K562 (cell line): ENCODE results near the gene MPL. TPM values are rescaled to one million over a fixed set of nuclear protein-coding genes. Genes with fewer than 3 reads are reported as not detected.
A peak's percentile ranks its signal among the peaks of the same experiment; 100 is the strongest.

Experiments
- ATAC-seq: fragments of 200-7000 bp; cut with Tn5 transposase; 3 replicates; pipeline ENCODE4 v1.9.1; 2020; ENCODE audit warnings: moderate library complexity
- BruUV-seq: library from RNA; stranded (reverse); fragments of 400-500 nt; replicated peaks from 2 replicates; lab custom pipeline; 2021; lab: Mats Ljungman, UMichigan
- CTCF ChIA-PET: fragments of 300-600 bp; formaldehyde crosslinking; extraction: SDS; loops from one replicate; lab custom pipeline; 2021; ENCODE audit warnings: low intra/inter-chr PET ratio; lab: Yijun Ruan, JAX
- POLR2A ChIA-PET: fragments of 300-600, 350-650 bp; sonication (Branson Sonifier 250); formaldehyde crosslinking; extraction: SDS; loops from one replicate; lab custom pipeline; 2021; ENCODE audit warnings: antibody characterized with exemption, inconsistent platforms; lab: Yijun Ruan, JAX
- DNase-seq, 4 experiments: peaks; one replicate each; pipeline versions ENCODE4 v3.0.0 to v3.0.0-alpha.2; 2011 to 2018; ENCODE audit warnings: low spot score in 3 of 4, mixed read lengths in 3 of 4; ENCODE audit errors: extremely low read depth in 1 of 4
- FAIRE-seq: peaks from 2 replicates; lab custom pipeline; 2011; peaks lifted over from hg19 to GRCh38; lab: Jason Lieb, UNC
- H2AFZ ChIP-seq: 2 replicates; pipeline ENCODE4 v1.6.0; 2011; ENCODE audit warnings: low read depth, low read length, control low read depth, inconsistent platforms
- H3K27ac ChIP-seq: fragments of 200-600 bp; 3 replicates; pipeline ENCODE4 v1.8.0; 2011; ENCODE audit warnings: low read depth, mild to moderate bottlenecking, control low read depth, inconsistent platforms, low read length, moderate library complexity, mixed read lengths; ENCODE audit errors: extremely low read depth
- H3K27me3 ChIP-seq, 2 experiments: fragments of 300-600 bp in 1 of 2; 2 replicates in 1 of 2; 3 replicates in 1 of 2; pipeline versions ENCODE4 v1.6.0 to v1.8.0; 2011; ENCODE audit warnings: inconsistent platforms in 2 of 2, low read length in 2 of 2, mild to moderate bottlenecking in 1 of 2, mixed read lengths in 1 of 2, moderate library complexity in 1 of 2; ENCODE audit not compliant: control insufficient read depth in 2 of 2, insufficient read depth in 2 of 2
- H3K36me3 ChIP-seq: fragments of 300-600 bp; 3 replicates; pipeline ENCODE4 v1.8.0; 2011; ENCODE audit warnings: mild to moderate bottlenecking, low read length, inconsistent platforms; ENCODE audit not compliant: control insufficient read depth, insufficient read depth
- H3K4me1 ChIP-seq, 2 experiments: fragments of 200-600 bp in 1 of 2; replicated peaks in 1 of 2; 2 replicates in 1 of 2; 3 replicates in 1 of 2; pipeline versions ENCODE4 v1.5.1 to v1.8.0; 2011; ENCODE audit warnings: inconsistent platforms in 2 of 2, low read length in 2 of 2, mild to moderate bottlenecking in 1 of 2, mixed read lengths in 1 of 2, moderate library complexity in 1 of 2; ENCODE audit not compliant: control insufficient read depth in 2 of 2, insufficient read depth in 2 of 2
- H3K4me2 ChIP-seq: 2 replicates; pipeline ENCODE4 v1.6.1; 2011; ENCODE audit warnings: low read length, control low read depth, inconsistent platforms, mixed read lengths; ENCODE audit not compliant: insufficient read depth
- H3K4me3 ChIP-seq: fragments of 200-600 bp; sonication (generic), shearing (Covaris generic); 2 replicates; pipeline ENCODE4 v1.5.1; 2016; ENCODE audit warnings: control low read depth, inconsistent platforms
- H3K79me2 ChIP-seq: fragments of 200-600 bp; 3 replicates; pipeline ENCODE4 v1.8.0; 2011; ENCODE audit warnings: low read length, inconsistent platforms; ENCODE audit not compliant: control insufficient read depth, insufficient read depth
- H3K9ac ChIP-seq, 2 experiments: 2 replicates each; pipeline versions ENCODE4 v1.6.0 to v1.6.1; 2011; ENCODE audit warnings: low read depth in 2 of 2, low read length in 2 of 2, control low read depth in 1 of 2, inconsistent platforms in 1 of 2, mild to moderate bottlenecking in 1 of 2, mixed read lengths in 1 of 2; ENCODE audit not compliant: insufficient read depth in 1 of 2
- H3K9me1 ChIP-seq: one replicate; pipeline ENCODE4 v1.6.0; 2011; ENCODE audit warnings: inconsistent platforms, mild to moderate bottlenecking, low read length, moderate library complexity; ENCODE audit not compliant: control insufficient read depth, insufficient read depth
- H3K9me3 ChIP-seq: replicated peaks from 2 replicates; pipeline ENCODE4 v1.5.1; 2011; ENCODE audit warnings: low read depth, low read length, inconsistent platforms; ENCODE audit not compliant: control insufficient read depth, insufficient read depth
- H4K20me1 ChIP-seq: replicated peaks from 2 replicates; pipeline ENCODE4 v1.6.1; 2011; ENCODE audit warnings: low read length, inconsistent platforms, mixed read lengths; ENCODE audit not compliant: control insufficient read depth, insufficient read depth
- KAT7 ChIP-seq: sonication (generic); formaldehyde crosslinking; IDR thresholded peaks from 2 replicates; pipeline ENCODE4 v1.8.0; 2022; ENCODE audit warnings: missing genetic modification reagents, mild to moderate bottlenecking, borderline replicate concordance
- KDM1A ChIP-seq, 2 experiments: fragments of 450-650 bp; IDR thresholded peaks; 2 replicates each; pipeline ENCODE4 v1.6.1; 2016; ENCODE audit warnings: mild to moderate bottlenecking in 2 of 2
- RBM25 ChIP-seq: fragments of 200-400 bp; formaldehyde crosslinking; IDR thresholded peaks from 2 replicates; pipeline ENCODE4 v1.6.1; 2018; ENCODE audit warnings: low read length, low read depth, moderate library complexity; ENCODE audit not compliant: severe bottlenecking
- SNRNP70 ChIP-seq: fragments of 200-400 bp; formaldehyde crosslinking; optimal IDR thresholded peaks from 2 replicates; pipeline ENCODE3; 2017; ENCODE audit warnings: low read depth, low read length
- TEAD1 ChIP-seq, 2 experiments: fragments of 450-650 bp in 1 of 2; sonication (generic) in 1 of 2; formaldehyde crosslinking; IDR thresholded peaks; 2 replicates each; pipeline versions ENCODE4 v1.4.0 to v1.8.0; 2020 to 2022; ENCODE audit warnings: mild to moderate bottlenecking in 2 of 2, missing genetic modification reagents in 1 of 2
- TGIF2 ChIP-seq: sonication (generic); formaldehyde crosslinking; IDR thresholded peaks from 2 replicates; pipeline ENCODE4 v1.8.1; 2022; ENCODE audit warnings: mild to moderate bottlenecking, missing genetic modification reagents, moderate library complexity
- YY1 ChIP-seq, 3 experiments: IDR thresholded peaks; 2 replicates each; pipeline ENCODE4 v1.6.1; 2011; ENCODE audit warnings: low read length in 2 of 3, mild to moderate bottlenecking in 2 of 3, moderate library complexity in 2 of 3, borderline replicate concordance in 1 of 3, control low read depth in 1 of 3, low read depth in 1 of 3; ENCODE audit not compliant: insufficient read depth in 3 of 3, insufficient replicate concordance in 2 of 3, control insufficient read depth in 1 of 3, insufficient read length in 1 of 3; ENCODE audit errors: extremely low read depth in 1 of 3
- ZBTB11 ChIP-seq, 3 experiments: fragments of 200-800 bp in 1 of 3; fragments of 250-450 bp in 1 of 3; fragments of 450-650 bp in 1 of 3; sonication (Bioruptor Pico) in 1 of 3; sonication (Bioruptor generic) in 1 of 3; formaldehyde crosslinking in 1 of 3; IDR thresholded peaks; 2 replicates each; pipeline versions ENCODE4 v1.6.1 to v1.8.0; 2016 to 2022; ENCODE audit warnings: mild to moderate bottlenecking in 2 of 3, missing genetic modification characterization in 2 of 3, missing compliant biosample characterization in 1 of 3, moderate library complexity in 1 of 3
- WGBS: fragments of 100-300 bp; shearing (Covaris generic); methylation state at CpG from one replicate; pipeline ENCODE4 v1.1.6; 2016; ENCODE audit warnings: low coverage, mixed read lengths; ENCODE audit not compliant: insufficient coverage; ENCODE audit errors: missing lambda C conversion rate; 5-methylcytosine and 5-hydroxymethylcytosine counted together
- in situ Hi-C: fragments of 300-500 bp; cut with MboI; formaldehyde crosslinking; loops from 4 replicates; pipeline ENCODE4 v1.15.0; 2018; ENCODE audit warnings: inconsistent platforms, mixed read lengths
- intact Hi-C: fragments of 100-400 bp; cut with micrococcal nuclease; formaldehyde crosslinking; loops from 2 replicates; pipeline ENCODE4 v1.14.2; 2022
- polyA plus RNA-seq, 8 experiments: library from polyadenylated mRNA; depleted of rRNA in 4 of 8; stranded (reverse) in 5 of 8; unstranded in 3 of 8; fragments of >200 nt; fragmentation: Nextera tagmentation in 2 of 8; fragmentation: Illumina TruSeq in 1 of 8; extraction: Ambion mirVana in 2 of 8; extraction: Trizol in 1 of 8; gene quantifications; 2 replicates each; pipeline versions ENCODE4 v1.2.1 to v1.2.3, GENCODE V29; 2011 to 2014; ENCODE audit warnings: inconsistent platforms in 1 of 8, missing spikeins in 1 of 8
- total RNA-seq, 7 experiments: library from RNA; depleted of rRNA in 6 of 7; stranded (reverse); fragments of >200 nt in 6 of 7; fragmentation: Illumina TruSeq in 2 of 7; extraction: Trizol in 2 of 7; gene quantifications; 2 replicates each; pipeline versions ENCODE4 v1.2.1 to v1.2.3, GENCODE V29; 2011 to 2021; ENCODE audit warnings: low replicate concordance in 1 of 7

Gene MPL
- total and polyA plus RNA-seq, 9 of the 15 experiments (the other 6 are each of a cell fraction or from before 2014, with no cell fraction given), result not detected

GRCh38 chr1:43366601-43367025, 29.0 kb downstream of the MPL start:
- peak overlapping the region; percentile 78; the same call in 1 of the 2 replicates for H2AFZ ChIP-seq
- in situ Hi-C loops, result no loop called here
- POLR2A ChIA-PET, result interaction anchor here (0.6 to 1.6 kb wide), 3 partner anchors 9 to 16 kb away, joined by 4 to 5 read pairs (median 5); no protein-coding TSS in a partner anchor

More at GRCh38 chr1:43366601-43367025, 29.0 kb downstream of the MPL start:
- FAIRE-seq, result no peak
- CTCF ChIA-PET, result no interaction called here
- Histone ChIP-seq H4K20me1 (peaks cover 10% of the 10 kb centered on the region), H3K27ac (peak overlapping the region; percentile 89), H3K36me3 (peaks cover 44% of the 10 kb centered on the region), H3K27me3 (no peaks in the 10 kb centered on the region), H3K9me3 (no peaks in the 10 kb centered on the region), H3K4me1 (peaks cover 31 to 45% of the 10 kb centered on the region in 2 experiments), H3K79me2 (peaks cover 43% of the 10 kb centered on the region), H3K9ac (peak overlapping the region; percentile 76 to 97), H3K9me1 (peaks cover 12% of the 10 kb centered on the region), H3K4me2 (peak overlapping the region; percentile 93), H3K4me3 (peak overlapping the region; percentile 64)
- no peak for ATAC-seq
- intact Hi-C loops, result no loop called here
- 11% methylated on average over 5 of the region's 5 CpGs for WGBS
- no TSS peak for BruUV-seq
- peak in 2 of 4 experiments; percentile 47 to 50 for DNase-seq
- TF ChIP-seq TEAD1 (CRISPR knock-in tag; IDR thresholded peaks at IDR 0.05), result 0 out of 4 replicates have a peak, but pooled peaks of 1 of the 2 experiments have one; percentile 13
- TF ChIP-seq TGIF2, result 0 out of 2 replicates have a peak, but pooled peaks have one; percentile 35
- TF ChIP-seq KDM1A (IDR thresholded peaks at IDR 0.05), result peak in 1 of 2 experiments; percentile 42; a peak in 1 of 4 replicates
- peak in 1 of 3 experiments; percentile 16 for TF ChIP-seq YY1 (IDR thresholded peaks at IDR 0.05; ENCODE audit: borderline replicate concordance in 1 of 3, control insufficient read depth in 1 of 3, extremely low read depth in 1 of 3, insufficient read depth in 3 of 3, insufficient read length in 1 of 3, insufficient replicate concordance in 2 of 3, low read depth in 1 of 3, low read length in 2 of 3)
- TF ChIP-seq ZBTB11 (CRISPR knock-in tag; IDR thresholded peaks at IDR 0.05), result 0 out of 6 replicates have a peak, but pooled peaks of 1 of the 3 experiments have one; percentile 6
- TF ChIP-seq RBM25, result peak; percentile 26
- TF ChIP-seq SNRNP70, result no peak
- TF ChIP-seq KAT7 (CRISPR knock-in tag), result no peak
